HG02938 (cell line): Measurements from ENCODE around the gene BABAM2.
"Not testable (repeated sequence)": the region's sequence is repeated elsewhere in the genome, so short reads cannot be mapped to it uniquely, and the experiment has no call there.

Experiments
- ATAC-seq: cut with Tn5 transposase; IDR thresholded peaks from one replicate; pipeline ENCODE4 v1.9.1; 2021; ENCODE audit warnings: mild to moderate bottlenecking, moderate library complexity; ENCODE audit not compliant: unreplicated experiment

The BABAM2 gene

DNA sequence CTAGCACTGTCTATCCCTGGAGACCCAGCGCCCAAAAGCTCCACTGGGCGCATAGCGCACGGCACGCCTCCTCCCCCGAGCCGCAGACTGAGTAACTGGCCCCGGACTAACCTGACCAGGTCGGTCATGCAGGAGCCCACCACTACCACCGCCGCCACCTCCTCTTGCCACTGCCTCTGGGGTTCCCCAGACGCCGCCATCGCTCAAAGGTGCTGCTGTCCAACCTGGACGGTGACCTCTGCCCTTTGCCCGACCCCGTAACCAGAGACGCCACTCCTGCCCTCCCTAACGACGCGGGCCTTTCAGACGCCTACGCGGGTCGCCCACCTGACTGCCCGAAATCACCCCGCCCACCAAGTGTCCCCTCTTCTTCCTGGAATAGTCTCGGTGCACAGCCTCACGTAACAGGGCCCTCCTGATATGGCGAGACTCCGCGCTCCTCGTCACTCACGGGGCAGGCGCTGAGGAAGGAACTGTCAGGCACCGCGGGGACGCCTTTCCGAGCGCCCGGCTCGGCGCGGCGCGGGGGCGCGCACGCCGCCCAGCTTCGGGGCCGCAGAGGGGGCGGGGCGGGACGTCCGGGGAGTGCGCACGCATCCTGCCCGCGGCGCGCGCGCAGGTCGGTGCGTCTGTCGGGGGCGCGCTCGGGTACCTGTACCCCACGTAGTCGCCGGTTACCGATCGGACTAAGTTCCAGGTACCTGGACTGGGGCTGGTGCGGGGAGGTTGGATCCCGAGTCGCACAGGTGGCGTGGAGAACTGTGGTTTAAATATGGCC, at the start of gene BABAM2, which contains the start of gene RBKS:
BABAM2 (plus strand) TSS at position 584 of the 778 bp plus-strand sequence. CDS start 3,828 bp downstream, outside the sequence.
RBKS (minus strand) TSS at position 242 of the 778 bp plus-strand sequence; CDS start at position 200, 42 bp downstream.
- ATAC-seq, result peak; percentile 67

DNA sequence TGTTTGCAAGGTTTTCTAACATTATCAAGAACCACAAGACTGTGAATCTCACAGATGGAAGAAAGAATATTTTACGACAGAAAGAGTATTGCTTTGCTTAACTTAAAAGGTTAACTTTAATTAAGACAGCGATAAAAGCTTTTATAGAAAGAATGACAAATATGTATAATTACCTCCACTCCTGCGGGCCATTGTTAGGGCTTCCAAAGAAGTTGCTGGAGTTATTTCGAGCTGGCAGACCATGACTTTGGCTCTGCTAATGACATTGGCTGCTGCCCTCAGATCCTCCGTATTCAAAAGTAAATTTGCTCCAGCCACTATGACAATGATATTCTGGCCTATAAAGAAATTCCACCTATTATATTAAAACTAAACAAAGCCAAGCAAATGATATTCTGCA, 47.6 kb upstream of the BABAM2 start:
- no peak for ATAC-seq

DNA sequence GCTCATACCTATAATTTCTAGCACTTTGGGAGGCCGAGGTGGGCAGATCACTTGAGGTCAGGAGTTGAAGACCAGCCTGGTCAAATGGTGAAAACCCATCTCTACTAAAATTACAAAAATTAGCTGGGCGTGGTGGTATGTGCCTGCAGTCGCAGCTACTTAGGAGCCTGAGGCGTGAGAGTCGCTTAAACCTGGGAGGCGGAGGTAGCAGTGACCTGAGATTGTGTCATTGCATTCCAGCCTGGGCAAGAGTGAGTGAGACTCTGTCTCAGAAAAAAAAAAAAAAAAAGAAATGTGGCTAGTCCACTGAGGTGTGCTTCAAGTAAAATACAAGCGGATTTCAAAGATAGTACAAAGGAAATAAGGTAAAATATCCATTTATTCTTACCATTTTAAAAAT, 46.5 kb upstream of the BABAM2 start:
- no peak for ATAC-seq

DNA sequence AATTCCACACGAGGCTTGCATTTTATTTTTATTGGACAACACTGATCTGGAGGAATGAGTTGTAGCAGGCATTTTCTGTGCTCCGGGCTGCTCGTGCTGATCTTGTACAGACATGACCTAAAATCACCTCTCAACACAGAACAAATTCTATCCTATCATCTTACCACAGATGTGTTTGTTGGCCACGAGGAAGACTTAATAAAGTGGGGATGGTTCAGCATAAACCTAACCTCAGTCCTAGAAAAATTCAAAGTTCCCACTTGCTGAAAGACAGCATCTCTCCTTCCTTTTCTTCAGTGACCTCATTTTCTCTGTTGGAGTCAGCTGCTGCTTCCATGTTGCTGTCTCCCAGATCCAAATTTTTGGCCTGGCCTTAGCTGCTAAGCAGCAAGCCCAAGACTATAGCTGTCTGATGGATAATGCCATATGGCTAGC, 45.7 kb upstream of the BABAM2 start:
- ATAC-seq, result no peak

DNA sequence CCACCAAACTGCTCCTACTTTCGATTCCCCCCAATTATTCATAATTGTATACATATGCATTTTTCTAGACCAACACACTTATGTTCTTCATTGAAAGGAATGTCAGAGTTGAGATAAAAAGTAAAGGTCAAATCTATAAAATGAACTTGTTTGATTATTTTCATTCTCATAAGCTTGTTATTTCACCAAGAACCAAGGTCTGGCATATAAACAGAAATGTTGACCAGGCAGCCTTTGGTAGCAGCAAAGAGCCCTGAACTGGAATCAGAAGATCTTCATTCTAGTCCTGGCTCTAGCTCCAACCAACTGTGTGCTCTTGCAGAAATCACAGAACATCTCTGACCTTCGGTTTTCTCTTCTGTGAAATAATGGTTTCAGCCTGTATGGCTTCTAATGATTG, 43.2 kb upstream of the BABAM2 start:
- no peak for ATAC-seq

DNA sequence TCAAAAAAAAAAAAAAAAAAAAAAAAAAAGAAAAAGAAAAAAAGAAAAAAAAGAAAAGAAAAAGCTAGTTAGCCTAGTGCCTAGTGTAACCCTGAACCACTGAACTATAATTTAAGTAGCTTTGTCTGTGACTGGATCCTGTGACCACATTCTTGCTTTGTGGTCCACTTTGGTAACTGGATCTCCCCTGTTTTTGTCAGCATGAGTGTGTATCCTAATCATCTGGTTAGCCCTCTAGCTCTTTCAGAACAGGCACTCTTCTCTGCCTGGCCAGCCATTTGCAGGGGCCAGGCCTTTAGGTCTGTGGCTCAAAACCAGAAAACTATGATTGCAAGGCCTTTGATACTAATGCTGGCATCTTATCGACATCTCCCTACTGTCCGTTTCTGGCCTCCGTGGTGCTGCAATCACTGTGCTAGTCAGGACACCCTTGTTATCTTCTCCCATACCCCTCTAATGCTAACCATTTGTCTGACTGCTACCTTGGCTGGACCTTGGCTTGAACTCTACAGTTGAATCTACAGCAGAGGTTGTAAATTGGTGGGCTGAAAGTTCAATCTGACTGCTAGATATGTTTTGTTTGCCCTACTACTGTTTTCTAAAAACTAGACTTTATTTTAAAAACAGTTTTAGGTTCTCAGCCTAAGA, 40.8 kb upstream of the BABAM2 start:
- ATAC-seq, result no peak

DNA sequence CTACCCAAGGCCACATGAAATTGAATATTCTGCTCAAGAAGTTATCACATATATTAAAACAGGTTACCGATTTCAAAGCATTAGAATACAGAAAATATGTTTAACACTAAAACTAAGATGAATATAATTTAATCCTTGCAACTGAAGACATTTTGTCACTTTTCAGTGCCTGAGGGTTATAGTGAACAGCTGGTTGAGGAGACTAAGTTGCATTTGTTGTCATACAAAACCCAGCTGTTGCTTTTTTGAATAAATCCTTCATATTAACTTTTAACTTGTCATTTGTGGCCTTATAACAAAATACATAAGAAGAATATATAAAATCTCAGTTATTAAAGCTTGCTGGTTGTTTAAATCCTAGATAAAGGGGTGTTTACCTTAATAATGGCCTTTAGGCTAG, 37.8 kb upstream of the BABAM2 start:
- no peak for ATAC-seq

DNA sequence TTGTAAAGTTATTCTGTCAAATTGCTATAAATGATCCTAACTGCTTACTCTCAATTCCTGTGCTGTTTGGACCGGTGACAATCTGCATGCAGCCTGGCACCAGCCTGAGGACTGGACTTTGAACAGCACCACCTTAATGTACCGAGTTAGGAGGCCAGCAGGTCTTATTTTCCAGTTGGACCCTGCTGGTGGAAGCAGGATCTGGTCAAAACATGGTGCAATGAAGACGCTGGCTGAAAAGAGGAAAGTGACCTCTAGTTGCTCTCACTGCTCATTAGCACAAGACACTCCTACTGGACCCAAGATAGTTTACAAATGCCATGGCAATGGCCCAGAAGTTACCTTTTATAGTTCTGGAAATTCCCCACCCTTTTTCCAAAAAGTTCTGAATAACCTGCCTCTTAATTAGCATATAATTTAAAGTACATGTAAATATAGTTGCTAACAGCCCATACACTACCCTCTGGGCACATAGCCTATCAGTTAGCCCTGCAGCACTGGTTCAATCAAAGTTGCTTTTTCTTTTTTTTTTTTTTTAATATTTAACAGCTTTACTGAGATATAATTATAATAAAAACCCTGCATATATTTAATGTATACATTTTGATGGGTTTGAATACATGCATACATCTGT, 36.2 kb upstream of the BABAM2 start:
- ATAC-seq, result no peak

DNA sequence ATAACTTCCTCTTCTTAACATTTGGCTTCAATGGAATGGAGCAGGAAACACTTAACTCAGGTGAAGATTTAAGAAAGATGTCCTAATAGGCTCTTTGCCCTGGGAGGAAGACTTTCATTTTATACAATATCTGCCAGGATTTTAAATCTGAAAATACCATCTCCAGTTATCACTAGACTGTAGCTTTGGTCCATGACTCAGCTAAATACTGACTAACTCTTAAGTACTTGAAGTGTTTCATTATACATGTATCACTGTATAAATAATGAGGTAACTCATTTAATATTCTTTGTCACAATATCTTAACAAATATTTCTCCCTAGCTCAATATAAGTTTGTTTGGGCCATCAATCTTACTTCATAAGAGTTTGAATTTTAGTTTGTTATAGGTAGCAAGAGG, 35.1 kb upstream of the BABAM2 start:
- no peak for ATAC-seq

DNA sequence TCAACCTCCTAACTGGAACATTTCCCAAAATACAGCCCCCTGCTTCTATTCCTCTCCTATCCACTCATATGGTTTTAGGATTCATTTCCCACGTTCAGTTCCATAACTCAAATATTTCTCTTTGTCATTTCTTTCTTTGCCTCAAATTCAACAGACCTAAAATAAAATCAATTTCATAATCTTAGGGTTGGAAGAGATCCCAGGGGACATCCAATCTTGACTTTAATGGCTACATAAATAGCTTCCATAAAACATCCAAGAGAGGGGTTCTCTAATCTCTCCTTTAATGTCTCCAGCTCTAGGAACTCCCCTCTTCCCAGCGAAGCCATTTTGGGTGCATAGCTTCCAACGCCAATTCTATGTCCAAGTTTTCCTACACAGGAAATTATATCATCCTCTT, 34.1 kb upstream of the BABAM2 start:
- no peak for ATAC-seq

DNA sequence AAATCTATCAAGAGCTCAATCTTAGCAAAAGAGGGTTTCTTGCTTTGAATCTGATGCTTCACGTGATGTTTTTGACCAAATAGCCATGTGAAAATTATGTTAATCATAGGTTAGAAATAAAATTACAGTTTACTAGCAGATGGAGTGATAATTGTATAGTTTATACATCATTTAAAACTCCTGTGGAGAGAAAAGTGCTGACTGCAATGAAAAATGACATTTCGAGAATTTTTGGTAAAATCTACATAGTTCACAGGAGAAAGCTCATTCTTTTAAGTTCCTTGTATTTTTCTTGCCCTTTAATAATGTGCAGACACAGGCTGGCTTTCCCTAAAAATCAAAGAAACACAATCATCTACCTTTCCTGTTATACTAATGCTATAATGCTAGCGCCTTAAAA, 33.6 kb upstream of the BABAM2 start:
- ATAC-seq, result no peak

DNA sequence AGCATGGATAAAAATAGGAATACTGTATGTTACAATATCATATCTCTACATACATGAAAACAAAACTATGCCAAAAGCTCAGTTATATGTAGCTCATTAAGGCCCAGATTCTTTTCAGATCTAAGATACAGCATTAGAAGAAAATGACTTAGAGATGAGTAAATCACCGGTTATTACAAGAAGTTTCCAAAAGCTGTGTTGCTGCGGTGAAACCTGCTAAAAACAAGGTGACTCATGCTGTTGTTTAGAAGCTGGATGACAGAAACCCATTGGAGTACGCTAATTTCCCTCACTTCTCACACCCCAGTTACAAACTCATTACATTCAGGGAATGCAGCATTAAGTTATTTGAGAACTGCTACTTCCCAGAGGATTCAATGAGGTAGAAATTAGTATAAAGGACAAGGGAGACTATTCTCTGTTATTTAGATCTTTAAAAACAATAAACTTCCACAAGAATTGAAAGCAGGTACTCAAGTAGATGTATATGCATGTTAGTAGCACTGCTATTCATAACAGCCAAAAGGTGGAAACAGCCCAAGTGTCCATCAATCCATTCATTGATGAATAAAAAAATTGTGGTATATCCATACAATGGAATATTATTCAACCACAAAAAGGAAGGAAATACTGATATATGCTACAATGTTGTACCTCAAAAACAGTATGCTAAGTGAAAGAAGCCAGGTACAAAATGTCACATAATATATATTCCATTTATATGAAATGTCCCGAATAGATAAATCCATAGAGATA, 32.9 kb upstream of the BABAM2 start:
- no peak for ATAC-seq

DNA sequence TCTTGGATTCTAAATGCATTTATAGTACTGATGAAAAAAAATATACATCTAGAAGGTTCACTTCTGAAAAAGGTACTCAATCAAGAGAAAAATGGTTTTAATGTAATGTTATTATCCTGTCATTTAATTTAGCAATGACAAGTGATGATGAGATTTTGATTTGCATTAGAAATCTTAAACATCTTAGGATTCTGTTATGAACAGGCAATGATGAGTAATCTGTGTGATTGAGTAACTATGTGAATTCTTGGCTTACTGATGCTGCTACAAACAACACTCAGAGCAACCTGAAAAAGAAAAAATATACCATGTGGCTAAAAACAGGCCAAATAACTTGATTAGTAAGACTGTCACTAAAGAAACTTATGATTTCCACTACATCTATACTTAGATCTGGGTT, 30.4 kb upstream of the BABAM2 start:
- ATAC-seq, result no peak

DNA sequence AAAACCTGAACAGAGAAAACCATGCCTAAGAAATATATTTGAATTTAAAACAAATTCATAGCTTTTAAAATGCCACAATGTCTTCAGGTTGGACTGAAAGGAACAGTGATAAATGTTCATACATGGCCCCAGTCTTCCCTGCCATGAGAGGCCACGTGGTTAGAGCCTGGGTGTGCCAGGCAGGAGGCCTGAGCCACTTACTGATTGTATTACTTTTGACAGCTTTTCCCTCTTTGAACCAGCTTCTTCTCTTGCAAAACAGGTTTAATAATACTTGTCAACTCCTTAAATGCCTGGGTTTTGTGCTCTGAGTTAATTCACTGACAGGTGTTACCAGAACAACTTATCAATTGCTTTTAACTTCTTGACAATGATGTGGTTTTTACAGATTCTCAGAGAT, 27.4 kb upstream of the BABAM2 start:
- no peak for ATAC-seq

DNA sequence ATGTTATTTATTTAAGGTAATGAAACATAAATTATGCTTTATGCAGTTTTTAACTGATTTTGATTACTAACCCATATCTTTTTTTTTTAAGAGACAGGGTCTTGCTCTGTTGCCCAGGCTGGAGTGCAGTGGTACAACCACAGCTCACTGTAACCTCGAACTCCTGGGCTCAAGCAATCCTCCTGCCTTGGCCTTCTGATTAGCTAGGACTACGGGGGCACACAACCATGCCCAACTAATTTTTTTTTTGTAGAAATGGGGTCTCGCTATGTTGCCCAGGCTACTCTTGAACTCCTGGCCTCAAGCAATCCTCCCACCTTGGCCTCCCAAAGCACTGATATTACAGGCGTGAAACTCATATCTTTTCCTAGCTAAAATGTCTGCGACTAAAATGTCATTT, 26.6 kb upstream of the BABAM2 start:
- ATAC-seq, result not testable (repeated sequence)

DNA sequence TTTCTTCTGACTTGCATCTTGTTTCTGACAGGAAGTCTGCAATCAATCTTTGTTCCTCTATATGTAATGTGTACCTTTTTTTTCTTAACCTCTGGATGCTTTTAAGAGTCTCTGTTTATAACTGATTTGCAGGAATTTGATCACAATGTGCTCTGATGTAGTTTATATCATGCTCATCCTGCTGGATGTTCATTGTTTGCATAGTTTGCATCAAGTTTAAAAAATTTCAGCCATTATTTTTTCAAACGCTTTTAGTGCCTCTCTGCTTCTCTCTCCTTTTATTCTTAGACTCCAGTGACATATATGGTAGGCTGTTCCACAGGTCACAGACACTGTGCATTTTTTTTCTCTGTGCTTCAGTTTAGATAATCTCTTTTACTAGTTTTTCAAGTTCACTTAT, 24.3 kb upstream of the BABAM2 start:
- ATAC-seq, result no peak

DNA sequence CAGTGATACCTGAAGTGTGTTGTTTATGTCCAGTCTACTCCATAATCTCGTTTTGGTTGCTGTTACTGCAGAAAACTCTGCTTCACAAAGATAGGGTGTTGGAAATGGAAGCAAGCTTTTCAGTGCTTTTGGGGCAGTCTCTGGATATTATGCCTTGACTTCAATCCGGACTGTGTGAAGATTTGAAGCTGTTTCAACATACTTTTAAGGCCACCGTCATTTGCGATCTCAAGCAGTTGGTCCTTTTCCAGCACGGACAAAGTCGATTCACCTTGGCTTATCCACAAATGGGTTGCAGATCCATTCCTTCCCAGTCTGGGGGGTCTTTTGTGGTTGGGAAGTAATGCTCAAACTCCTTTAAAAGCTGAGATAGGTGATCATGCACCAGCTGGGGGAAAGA, 20.8 kb upstream of the BABAM2 start:
- no peak for ATAC-seq

DNA sequence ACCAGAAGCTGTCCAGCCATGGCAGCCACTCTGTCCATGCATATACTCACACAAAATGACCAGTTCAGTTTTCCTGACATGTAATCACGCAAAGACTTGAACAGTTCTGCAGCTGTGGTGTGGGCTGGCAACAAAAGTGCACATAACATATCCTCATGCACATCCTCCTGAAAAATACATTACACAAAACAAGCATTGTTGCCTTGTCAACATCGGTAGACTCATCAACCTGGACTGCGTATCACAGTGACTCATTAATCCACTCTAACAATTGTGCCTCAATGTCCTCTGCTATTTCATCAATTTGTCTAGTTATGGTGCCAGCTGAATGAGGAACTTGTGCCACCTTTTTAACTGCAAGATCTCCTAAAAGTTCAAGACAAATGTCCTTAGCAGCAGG, 19.8 kb upstream of the BABAM2 start:
- no peak for ATAC-seq

DNA sequence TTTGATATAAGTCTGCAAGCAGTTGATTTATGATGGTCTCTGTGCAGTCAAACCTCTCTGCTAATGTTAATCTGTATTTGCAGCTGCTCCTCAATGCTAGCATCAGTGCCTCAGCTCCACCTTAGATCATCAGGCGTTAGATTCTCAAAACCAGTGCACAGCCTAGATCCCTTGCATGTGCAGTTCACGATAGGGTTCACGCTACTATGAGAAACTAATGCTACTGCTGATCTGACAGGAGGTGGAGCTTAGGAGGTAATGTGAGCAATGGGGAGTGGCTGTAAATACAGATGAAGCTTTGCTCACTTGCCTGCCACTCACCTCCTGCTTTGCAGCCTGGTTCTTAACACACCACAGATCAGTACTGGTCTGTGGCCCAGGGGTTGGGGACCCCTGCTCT, 18.7 kb upstream of the BABAM2 start:
- no peak for ATAC-seq

DNA sequence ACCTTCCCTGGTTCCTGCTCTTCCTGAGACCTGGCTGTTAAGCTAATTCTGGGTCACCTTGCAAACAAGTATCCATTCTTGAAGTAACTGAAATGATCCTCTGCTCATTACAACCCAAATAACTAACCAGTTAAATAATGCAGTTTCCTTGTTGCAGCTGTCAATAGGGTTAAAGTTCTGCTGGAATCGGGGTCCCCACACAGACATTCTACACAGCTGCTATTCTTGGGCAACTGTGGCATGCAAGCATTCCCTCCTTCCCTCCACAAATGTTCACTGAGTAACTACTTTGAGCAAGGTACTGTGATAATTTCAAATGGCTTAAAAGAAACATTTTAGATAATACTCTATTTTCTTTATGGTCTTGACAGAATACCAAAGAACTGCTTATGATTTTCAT, 17.4 kb upstream of the BABAM2 start:
- no peak for ATAC-seq
